Lower leg skin (tissue), 3 donors: ENCODE data around the gene RPS6KB2.

Source experiments
- CTCF ChIP-seq, 3 donors: fragments of 450-650 bp; IDR thresholded peaks; one replicate each; pipeline ENCODE4 v1.5.1; 2016; ENCODE audit warnings: antibody characterized with exemption in 3 of 3, mild to moderate bottlenecking in 3 of 3, moderate library complexity in 2 of 3
- POLR2A ChIP-seq, 2 donors: fragments of 450-650 bp; IDR thresholded peaks; one replicate each; pipeline ENCODE4 v1.6.1; 2016 to 2017; ENCODE audit warnings: antibody characterized with exemption in 2 of 2, mild to moderate bottlenecking in 1 of 2, moderate library complexity in 1 of 2

- TF ChIP-seq CTCF (IDR thresholded peaks at IDR 0.05) (no peak), POLR2A (IDR thresholded peaks at IDR 0.05) (no peak)
These were observed 21.2 kb upstream of the RPS6KB2 start for GRCh38 chr11:67406969-67407687.
